Neuronal stem cell (in vitro differentiated cells): ENCODE results near the gene FLVCR2.
"Not testable (repeated sequence)": the region's sequence is repeated elsewhere in the genome, so short reads cannot be mapped to it uniquely, and the experiment has no call there.

Experiments used
- DNase-seq: peaks from one replicate; pipeline ENCODE4 v3.0.0-alpha.2; 2013; ENCODE audit warnings: low spot score
- H2AFZ ChIP-seq: one replicate; pipeline ENCODE4 v1.6.1; 2013; ENCODE audit warnings: mild to moderate bottlenecking, low read length, inconsistent platforms
- H2AK5ac ChIP-seq: 2 replicates; pipeline ENCODE4 v1.6.1; 2013; ENCODE audit warnings: low read depth, mild to moderate bottlenecking, inconsistent platforms, low read length, moderate library complexity, mixed read lengths
- H2BK120ac ChIP-seq: 2 replicates; pipeline ENCODE4 v1.6.1; 2013; ENCODE audit warnings: low read depth, mild to moderate bottlenecking, inconsistent platforms, low read length, moderate library complexity, mixed read lengths
- H2BK12ac ChIP-seq: one replicate; pipeline ENCODE4 v1.6.1; 2013; ENCODE audit warnings: low read length, inconsistent platforms
- H2BK15ac ChIP-seq: 2 replicates; pipeline ENCODE4 v1.6.1; 2013; ENCODE audit warnings: mild to moderate bottlenecking, low read length, inconsistent platforms, mixed read lengths
- H2BK5ac ChIP-seq: one replicate; pipeline ENCODE4 v1.6.1; 2013; ENCODE audit warnings: inconsistent platforms, mild to moderate bottlenecking, low read length, moderate library complexity
- H3K14ac ChIP-seq: one replicate; pipeline ENCODE4 v1.6.1; 2013; ENCODE audit warnings: low read length, inconsistent platforms
- H3K18ac ChIP-seq: 2 replicates; pipeline ENCODE4 v1.6.1; 2013; ENCODE audit warnings: low read length, inconsistent platforms
- H3K23ac ChIP-seq: 2 replicates; pipeline ENCODE4 v1.6.1; 2013; ENCODE audit warnings: low read depth, mild to moderate bottlenecking, mixed read lengths, low read length, inconsistent platforms; ENCODE audit not compliant: poor library complexity
- H3K27ac ChIP-seq: replicated peaks from 3 replicates; pipeline ENCODE4 v1.5.1; 2013; ENCODE audit warnings: low read length, inconsistent platforms
- H3K27me3 ChIP-seq, 3 experiments: 2 replicates each; pipeline ENCODE4 v1.6.1; 2013; ENCODE audit warnings: low read length in 3 of 3, mild to moderate bottlenecking in 2 of 3, inconsistent platforms in 1 of 3, low read depth in 1 of 3, mixed read lengths in 1 of 3, moderate library complexity in 1 of 3; ENCODE audit not compliant: control insufficient read depth in 3 of 3, insufficient read depth in 3 of 3
- H3K36me3 ChIP-seq, 2 donors: replicated peaks in 1 of 2; 2 replicates each; pipeline ENCODE4 v1.6.1; 2013; ENCODE audit warnings: low read length in 2 of 2; ENCODE audit not compliant: control insufficient read depth in 2 of 2, insufficient read depth in 2 of 2
- H3K4ac ChIP-seq: 2 replicates; pipeline ENCODE4 v1.6.1; 2013; ENCODE audit warnings: inconsistent platforms, mild to moderate bottlenecking, low read length, moderate library complexity
- H3K4me1 ChIP-seq, 2 donors: 1 replicate in 1 of 2; 2 replicates in 1 of 2; pipeline ENCODE4 v1.6.1; 2013; ENCODE audit warnings: low read length in 2 of 2, low read depth in 1 of 2; ENCODE audit not compliant: control insufficient read depth in 2 of 2, insufficient read depth in 1 of 2
- H3K4me2 ChIP-seq: one replicate; pipeline ENCODE4 v1.6.1; 2013; ENCODE audit warnings: mild to moderate bottlenecking, low read length, inconsistent platforms; ENCODE audit not compliant: insufficient read depth, poor library complexity, severe bottlenecking
- H3K4me3 ChIP-seq, 2 donors: 2 replicates each; pipeline ENCODE4 v1.5.1; 2013; ENCODE audit warnings: low read length in 2 of 2, mild to moderate bottlenecking in 2 of 2, inconsistent platforms in 1 of 2, moderate library complexity in 1 of 2
- H3K79me1 ChIP-seq: one replicate; pipeline ENCODE4 v1.6.1; 2013; ENCODE audit warnings: low read depth, mild to moderate bottlenecking, inconsistent platforms, low read length, moderate library complexity
- H3K9ac ChIP-seq: one replicate; pipeline ENCODE4 v1.6.1; 2013; ENCODE audit warnings: mild to moderate bottlenecking, low read depth, low read length, inconsistent platforms; ENCODE audit not compliant: poor library complexity
- H3K9me3 ChIP-seq, 2 donors: replicated peaks in 1 of 2; 2 replicates each; pipeline versions ENCODE3 to v1.6.1; 2013; ENCODE audit warnings: low read length in 2 of 2, mild to moderate bottlenecking in 2 of 2, inconsistent platforms in 1 of 2, low read depth in 1 of 2, mixed read lengths in 1 of 2, moderate library complexity in 1 of 2; ENCODE audit not compliant: control insufficient read depth in 2 of 2, insufficient read depth in 1 of 2
- H4K8ac ChIP-seq: one replicate; pipeline ENCODE4 v1.6.1; 2013; ENCODE audit warnings: low read depth, mild to moderate bottlenecking, inconsistent platforms, low read length, moderate library complexity
- H4K91ac ChIP-seq: one replicate; pipeline ENCODE4 v1.6.1; 2013; ENCODE audit warnings: low read length, low read depth, mild to moderate bottlenecking, inconsistent platforms; ENCODE audit not compliant: poor library complexity
- WGBS, 2 donors: extraction: QIAGEN DNeasy Blood & Tissue Kit; methylation state at CpG; one replicate each; pipeline ENCODE4 v1.1.7; 2013; ENCODE audit warnings: missing lambda C conversion rate in 2 of 2, mixed read lengths in 1 of 2; ENCODE audit not compliant: insufficient read length in 2 of 2, insufficient replicate concordance in 1 of 2; ENCODE audit errors: extremely low coverage in 2 of 2; 5-methylcytosine and 5-hydroxymethylcytosine counted together

FLVCR2 gene

GRCh38 chr14:75595226-75595625 lies 16.8 kb downstream of the FLVCR2 start:
- H2AFZ ChIP-seq, result no peak overlapping the region
- H4K8ac ChIP-seq, result no peak overlapping the region
- no peak overlapping the region for H3K27ac ChIP-seq
- no peak overlapping the region for H4K91ac ChIP-seq
- peaks cover 0 to 1% of the 10 kb centered on the region in 2 donors for H3K36me3 ChIP-seq
- H3K4me3 ChIP-seq, result no peak overlapping the region
- WGBS, 2 donors, result no CpG with 5 or more reads among the region's 3 CpGs
- H2BK5ac ChIP-seq, result no peak overlapping the region
- H3K9me3 ChIP-seq, result peaks cover 4 to 9% of the 10 kb centered on the region in 2 donors
- H2BK120ac ChIP-seq, result no peak overlapping the region
- H3K18ac ChIP-seq, result no peak overlapping the region
- H3K4ac ChIP-seq, result no peak overlapping the region
- no peak overlapping the region for H2BK12ac ChIP-seq
- no peak overlapping the region for H2AK5ac ChIP-seq
- H3K4me1 ChIP-seq, result no peaks in the 10 kb centered on the region
- H3K23ac ChIP-seq, result no peak overlapping the region
- H3K27me3 ChIP-seq, result no peaks in the 10 kb centered on the region
- H3K4me2 ChIP-seq, result no peak overlapping the region
- DNase-seq, result no peak
- no peaks in the 10 kb centered on the region for H3K79me1 ChIP-seq
- no peak overlapping the region for H3K9ac ChIP-seq
- no peak overlapping the region for H2BK15ac ChIP-seq
- H3K14ac ChIP-seq, result no peak overlapping the region

DNA sequence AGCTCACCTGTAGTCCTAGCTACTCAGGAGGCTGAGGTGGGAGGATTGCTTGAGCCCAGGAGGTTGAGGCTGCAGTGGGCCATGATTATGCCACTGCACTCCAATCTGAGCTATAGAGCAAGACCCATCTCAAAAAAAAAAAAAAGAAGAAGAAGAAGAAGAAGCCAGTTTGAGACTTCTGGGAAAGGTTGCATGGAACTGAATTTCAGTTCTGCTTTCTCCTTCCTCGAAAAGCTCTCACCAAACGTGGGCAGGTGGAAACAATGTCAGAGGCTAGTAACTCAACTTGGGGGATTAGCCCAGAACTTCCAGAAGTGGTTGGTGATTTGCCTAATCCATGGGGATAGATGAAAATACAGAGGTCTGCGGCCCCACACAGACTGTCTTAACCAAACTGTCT lies 18.7 kb downstream of the FLVCR2 start:
- no peaks in the 10 kb centered on the region for H3K79me1 ChIP-seq

GRCh38 chr14:75600100-75600499 lies 21.7 kb downstream of the FLVCR2 start:
- H2AFZ ChIP-seq, H3K4me2 ChIP-seq, H2BK12ac ChIP-seq, H3K9me3 ChIP-seq, H3K4me1 ChIP-seq, H3K9ac ChIP-seq, H3K4ac ChIP-seq, H2AK5ac ChIP-seq, DNase-seq, H3K27ac ChIP-seq, H2BK15ac ChIP-seq, H3K36me3 ChIP-seq, H3K14ac ChIP-seq, H3K18ac ChIP-seq, H4K91ac ChIP-seq, H2BK120ac ChIP-seq, H3K27me3 ChIP-seq, H3K79me1 ChIP-seq, H2BK5ac ChIP-seq, H3K4me3 ChIP-seq, H4K8ac ChIP-seq, H3K23ac ChIP-seq: not testable (repeated sequence)
- no CpG with 5 or more reads among the region's 1 CpG for WGBS, 2 donors

More for the DNA sequence above, 18.7 kb downstream of the FLVCR2 start:
- H2BK12ac ChIP-seq, result no peak overlapping the region
- H2BK120ac ChIP-seq, result no peak overlapping the region
- H4K91ac ChIP-seq, result no peak overlapping the region
- peaks cover 2 to 5% of the 10 kb centered on the region in 2 donors for H3K9me3 ChIP-seq
- H3K4ac ChIP-seq, result no peak overlapping the region
- no peaks in the 10 kb centered on the region for H3K27me3 ChIP-seq
- H2AFZ ChIP-seq, result no peak overlapping the region
- no peak overlapping the region for H3K14ac ChIP-seq
- no CpG with 5 or more reads among the region's 3 CpGs for WGBS, 2 donors
- H3K27ac ChIP-seq, result no peak overlapping the region
- no peak overlapping the region for H2BK5ac ChIP-seq
- no peak overlapping the region for H3K18ac ChIP-seq
- no peak overlapping the region for H2AK5ac ChIP-seq
- no peak overlapping the region for H3K9ac ChIP-seq
- H3K36me3 ChIP-seq, result no peaks in the 10 kb centered on the region
- DNase-seq, result no peak
- H3K4me2 ChIP-seq, result no peak overlapping the region
- H2BK15ac ChIP-seq, result no peak overlapping the region
- H4K8ac ChIP-seq, result no peak overlapping the region
- H3K4me1 ChIP-seq, result no peaks in the 10 kb centered on the region
- H3K23ac ChIP-seq, result no peak overlapping the region
- no peak overlapping the region for H3K4me3 ChIP-seq

- not testable (repeated sequence) for H2BK12ac ChIP-seq, H3K36me3 ChIP-seq, H2BK120ac ChIP-seq, H2AFZ ChIP-seq, H2AK5ac ChIP-seq, H2BK15ac ChIP-seq, H3K9me3 ChIP-seq, H4K91ac ChIP-seq, H3K9ac ChIP-seq, H3K4me1 ChIP-seq, H3K27ac ChIP-seq, H3K23ac ChIP-seq, H3K14ac ChIP-seq, H3K4me3 ChIP-seq, H3K27me3 ChIP-seq, H2BK5ac ChIP-seq, H3K4ac ChIP-seq, H4K8ac ChIP-seq, DNase-seq, H3K4me2 ChIP-seq, H3K79me1 ChIP-seq, H3K18ac ChIP-seq
- WGBS, 2 donors, result no CpG with 5 or more reads among the region's 6 CpGs
Observed at GRCh38 chr14:75601061-75601460, 22.6 kb downstream of the FLVCR2 start.
